Right lobe of liver (tissue), 4 donors: ENCODE measurements around the gene PLXNA3.

ENCODE experiments used
- CTCF ChIP-seq, 4 donors: fragments of 200-600 bp in 3 of 4; fragments of 450-650 bp in 1 of 4; IDR thresholded peaks; one replicate each; pipeline versions ENCODE4 v1.5.1 to v1.8.0; 2016 to 2022; ENCODE audit warnings: antibody characterized with exemption in 4 of 4, mild to moderate bottlenecking in 2 of 4
- POLR2A ChIP-seq: fragments of 450-650 bp; IDR thresholded peaks from one replicate; pipeline ENCODE4 v1.6.1; 2017; ENCODE audit warnings: antibody characterized with exemption, mild to moderate bottlenecking
- donor health status: DM: no; HTN: no; CAD: no.
- donor health status: DM: no; HTN: no; CAD: no.
- donor health status: DM: no; HTN: yes; CAD: no.

GRCh38 chrX:154431341-154431740, 26.7 kb upstream of the PLXNA3 start:
- TF ChIP-seq CTCF (IDR thresholded peaks at IDR 0.05) (no peak), POLR2A (no peak)
